ENCODE data around the gene PTPRM. TPM values are rescaled to one million over a fixed set of nuclear protein-coding genes. Genes with fewer than 3 reads are reported as not detected.

Gene PTPRM
- total and polyA plus RNA-seq, 2 of the 4 experiments (the other 2 are of a cell fraction) = 28.3 to 51.2 TPM

DNA sequence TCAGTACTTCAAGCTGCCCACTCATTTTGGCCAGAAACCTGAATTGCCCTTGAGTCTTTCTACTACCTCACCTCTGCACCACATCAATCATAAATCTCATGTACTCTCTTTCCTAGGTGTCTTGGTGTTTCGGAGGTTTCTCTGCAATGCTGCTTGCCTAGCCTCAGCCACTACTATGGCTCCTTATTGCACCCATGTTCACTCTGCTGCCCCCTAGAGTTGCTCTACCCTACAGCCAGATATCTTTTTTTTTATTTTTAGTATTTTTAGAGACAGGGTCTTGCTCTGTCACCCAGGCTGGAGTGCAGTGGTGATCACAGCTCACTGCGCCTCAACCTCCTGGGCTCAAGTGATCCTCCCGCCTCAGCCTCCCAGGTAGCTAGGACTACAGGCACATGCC lies 413.0 kb downstream of the PTPRM start:
- Histone ChIP-seq H2BK15ac (ENCODE audit: low read depth, low read length) (no peak overlapping the region), H4K5ac (ENCODE audit: low read depth, low read length) (no peak overlapping the region), H2AK9ac (replicated peaks; ENCODE audit: low read depth, low read length, poor library complexity) (no peak overlapping the region), H2AFZ (replicated peaks; ENCODE audit: low read length, poor library complexity) (no peak overlapping the region), H2BK20ac (ENCODE audit: low read depth, low read length) (no peak overlapping the region), H3K9me1 (ENCODE audit: insufficient read depth, low read length) (peaks cover 3% of the 10 kb centered on the region; the same call in 1 of the 2 replicates), H4K8ac (ENCODE audit: low read depth in 2 of 2, low read length in 2 of 2) (no peak overlapping the region), H2AK5ac (ENCODE audit: low read depth, low read length) (no peak overlapping the region), H3K4ac (ENCODE audit: low read depth, low read length) (no peak overlapping the region), H3K27ac (ENCODE audit: insufficient read depth, low read length) (no peak overlapping the region), H3K18ac (ENCODE audit: low read depth, low read length) (no peak overlapping the region), H3K23ac (ENCODE audit: low read depth, low read length) (no peak overlapping the region), H3K36me3 (ENCODE audit: control insufficient read depth, insufficient read depth, low read length) (no peaks in the 10 kb centered on the region), H3K27me3 (ENCODE audit: control insufficient read depth, insufficient read depth, low read length) (no peaks in the 10 kb centered on the region), H4K20me1 (ENCODE audit: insufficient read depth, low read length) (peaks cover 6% of the 10 kb centered on the region; the same call in 1 of the 2 replicates), H3K56ac (ENCODE audit: extremely low read depth, insufficient read depth, low read length) (no peak overlapping the region), H3K79me1 (ENCODE audit: low read depth in 1 of 2, low read length in 2 of 2) (peaks cover 6 to 8% of the 10 kb centered on the region in 2 experiments; a peak in 2 of 4 replicates), H3K14ac (replicated peaks; ENCODE audit: low read depth, low read length) (no peak overlapping the region), H3K9ac (ENCODE audit: low read depth, low read length) (no peak overlapping the region), H3K4me3 (ENCODE audit: insufficient read depth, low read depth, low read length) (no peak overlapping the region), H3K4me1 (ENCODE audit: control insufficient read depth, insufficient read depth, low read length) (peaks cover 2% of the 10 kb centered on the region; the same call in 1 of the 2 replicates), H2BK5ac (ENCODE audit: low read depth, low read length, poor library complexity, severe bottlenecking) (no peak overlapping the region), H2BK120ac (ENCODE audit: low read depth, low read length) (no peak overlapping the region), H3K9me3 (ENCODE audit: control insufficient read depth, insufficient read depth, low read length) (no peaks in the 10 kb centered on the region), H4K91ac (ENCODE audit: insufficient read depth, low read depth, low read length) (no peak overlapping the region), H3K4me2 (ENCODE audit: low read depth, low read length) (no peak overlapping the region)
- DNase-seq = no peak
- no peak for TF ChIP-seq CHD1 (IDR thresholded peaks at IDR 0.05; ENCODE audit: low read depth, low read length)
- TF ChIP-seq, protein P1, sequence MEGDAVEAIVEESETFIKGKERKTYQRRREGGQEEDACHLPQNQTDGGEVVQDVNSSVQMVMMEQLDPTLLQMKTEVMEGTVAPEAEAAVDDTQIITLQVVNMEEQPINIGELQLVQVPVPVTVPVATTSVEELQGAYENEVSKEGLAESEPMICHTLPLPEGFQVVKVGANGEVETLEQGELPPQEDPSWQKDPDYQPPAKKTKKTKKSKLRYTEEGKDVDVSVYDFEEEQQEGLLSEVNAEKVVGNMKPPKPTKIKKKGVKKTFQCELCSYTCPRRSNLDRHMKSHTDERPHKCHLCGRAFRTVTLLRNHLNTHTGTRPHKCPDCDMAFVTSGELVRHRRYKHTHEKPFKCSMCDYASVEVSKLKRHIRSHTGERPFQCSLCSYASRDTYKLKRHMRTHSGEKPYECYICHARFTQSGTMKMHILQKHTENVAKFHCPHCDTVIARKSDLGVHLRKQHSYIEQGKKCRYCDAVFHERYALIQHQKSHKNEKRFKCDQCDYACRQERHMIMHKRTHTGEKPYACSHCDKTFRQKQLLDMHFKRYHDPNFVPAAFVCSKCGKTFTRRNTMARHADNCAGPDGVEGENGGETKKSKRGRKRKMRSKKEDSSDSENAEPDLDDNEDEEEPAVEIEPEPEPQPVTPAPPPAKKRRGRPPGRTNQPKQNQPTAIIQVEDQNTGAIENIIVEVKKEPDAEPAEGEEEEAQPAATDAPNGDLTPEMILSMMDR (conservative IDR thresholded peaks at IDR 0.05; ENCODE audit: low read depth, low read length) = no peak
- TF ChIP-seq NFE2L2 (IDR thresholded peaks at IDR 0.05; ENCODE audit: low read depth, low read length) = no peak
- no peak for TF ChIP-seq MAZ (IDR thresholded peaks at IDR 0.05; ENCODE audit: borderline replicate concordance, low read depth, low read length)
- CTCF ChIA-PET = no interaction called here
- intact Hi-C loops (cut with micrococcal nuclease) = no loop called here
- no peak for ATAC-seq (ENCODE audit: low read depth)
- dilution Hi-C loops (cut with HindIII; ENCODE audit: low sequenced_read_pairs, unreplicated experiment) = no loop called here
- WGBS, 2 experiments (ENCODE audit: extremely low coverage in 2 of 2, insufficient read length in 1 of 2) = no CpG with 5 or more reads among the region's 3 CpGs
- BruUV-seq (replicated peaks) = no TSS peak
- in situ Hi-C loops (cut with MboI; ENCODE audit: low sequenced_read_pairs) = no loop called here
- POLR2A ChIA-PET (ENCODE audit: unreplicated experiment) = no interaction called here
